Common myeloid progenitor, CD34-positive (primary cell): ENCODE results near the gene CAB39.

Source experiments
- CTCF ChIA-PET: fragments of 350-600 bp; sonication (Branson Sonifier 250); formaldehyde crosslinking; loops from one replicate; lab custom pipeline; 2021; ENCODE audit warnings: antibody characterized with exemption; lab: Charles Lee
- POLR2A ChIA-PET: fragments of 350-600 bp; sonication (Branson Sonifier 250); formaldehyde crosslinking; loops from one replicate; lab custom pipeline; 2021; ENCODE audit warnings: antibody characterized with exemption; lab: Charles Lee
- DNase-seq, 3 donors: peaks; one replicate each; pipeline versions ENCODE4 v3.0.0 to v3.0.0-alpha.2; 2013
- H3K27ac ChIP-seq, 2 experiments: 1 replicate in 1 of 2; 2 replicates in 1 of 2; pipeline ENCODE4 v1.7.0; 2013; ENCODE audit warnings: inconsistent platforms in 2 of 2, low read length in 2 of 2, mild to moderate bottlenecking in 2 of 2, low read depth in 1 of 2, moderate library complexity in 1 of 2; ENCODE audit not compliant: severe bottlenecking in 2 of 2, insufficient read depth in 1 of 2, poor library complexity in 1 of 2
- H3K27me3 ChIP-seq, 5 experiments: replicated peaks in 2 of 5; 1 replicate in 3 of 5; 2 replicates in 2 of 5; pipeline versions ENCODE4 v1.6.1 to v1.7.0; 2013; ENCODE audit warnings: low read length in 4 of 5, mild to moderate bottlenecking in 2 of 5, moderate library complexity in 2 of 5, inconsistent platforms in 1 of 5; ENCODE audit not compliant: insufficient read depth in 5 of 5, control insufficient read depth in 4 of 5
- H3K36me3 ChIP-seq, 4 experiments: 1 replicate in 2 of 4; 2 replicates in 2 of 4; pipeline versions ENCODE4 v1.6.1 to v1.7.0; 2013; ENCODE audit warnings: low read length in 3 of 4, control low read depth in 1 of 4, mild to moderate bottlenecking in 1 of 4; ENCODE audit not compliant: control insufficient read depth in 4 of 4, insufficient read depth in 4 of 4
- H3K4me1 ChIP-seq, 4 experiments: 1 replicate in 3 of 4; 2 replicates in 1 of 4; pipeline versions ENCODE4 v1.6.1 to v1.7.1; 2013; ENCODE audit warnings: low read length in 3 of 4, mild to moderate bottlenecking in 3 of 4, control low read depth in 1 of 4, inconsistent platforms in 1 of 4, moderate library complexity in 1 of 4; ENCODE audit not compliant: control insufficient read depth in 4 of 4, insufficient read depth in 4 of 4; ENCODE audit errors: control extremely low read depth in 1 of 4
- H3K4me3 ChIP-seq, 7 experiments: 1 replicate in 4 of 7; 2 replicates in 3 of 7; pipeline versions ENCODE4 v1.5.1 to v1.7.0; 2013; ENCODE audit warnings: mild to moderate bottlenecking in 7 of 7, low read length in 6 of 7, moderate library complexity in 6 of 7, inconsistent platforms in 2 of 7, low read depth in 2 of 7, control low read depth in 1 of 7; ENCODE audit not compliant: insufficient read depth in 4 of 7, control insufficient read depth in 1 of 7; ENCODE audit errors: extremely low read depth in 1 of 7
- H3K9me3 ChIP-seq, 5 experiments: 1 replicate in 4 of 5; 2 replicates in 1 of 5; pipeline versions ENCODE4 v1.6.1 to v1.7.1; 2013; ENCODE audit warnings: low read length in 4 of 5, mild to moderate bottlenecking in 2 of 5, inconsistent platforms in 1 of 5, low read depth in 1 of 5, moderate library complexity in 1 of 5; ENCODE audit not compliant: control insufficient read depth in 4 of 5, insufficient read depth in 2 of 5; ENCODE audit errors: control extremely low read depth in 1 of 5
- WGBS: methylation state at CpG from one replicate; pipeline ENCODE4 v1.1.5; 2013; ENCODE audit not compliant: insufficient coverage; 5-methylcytosine and 5-hydroxymethylcytosine counted together

Gene CAB39

DNA sequence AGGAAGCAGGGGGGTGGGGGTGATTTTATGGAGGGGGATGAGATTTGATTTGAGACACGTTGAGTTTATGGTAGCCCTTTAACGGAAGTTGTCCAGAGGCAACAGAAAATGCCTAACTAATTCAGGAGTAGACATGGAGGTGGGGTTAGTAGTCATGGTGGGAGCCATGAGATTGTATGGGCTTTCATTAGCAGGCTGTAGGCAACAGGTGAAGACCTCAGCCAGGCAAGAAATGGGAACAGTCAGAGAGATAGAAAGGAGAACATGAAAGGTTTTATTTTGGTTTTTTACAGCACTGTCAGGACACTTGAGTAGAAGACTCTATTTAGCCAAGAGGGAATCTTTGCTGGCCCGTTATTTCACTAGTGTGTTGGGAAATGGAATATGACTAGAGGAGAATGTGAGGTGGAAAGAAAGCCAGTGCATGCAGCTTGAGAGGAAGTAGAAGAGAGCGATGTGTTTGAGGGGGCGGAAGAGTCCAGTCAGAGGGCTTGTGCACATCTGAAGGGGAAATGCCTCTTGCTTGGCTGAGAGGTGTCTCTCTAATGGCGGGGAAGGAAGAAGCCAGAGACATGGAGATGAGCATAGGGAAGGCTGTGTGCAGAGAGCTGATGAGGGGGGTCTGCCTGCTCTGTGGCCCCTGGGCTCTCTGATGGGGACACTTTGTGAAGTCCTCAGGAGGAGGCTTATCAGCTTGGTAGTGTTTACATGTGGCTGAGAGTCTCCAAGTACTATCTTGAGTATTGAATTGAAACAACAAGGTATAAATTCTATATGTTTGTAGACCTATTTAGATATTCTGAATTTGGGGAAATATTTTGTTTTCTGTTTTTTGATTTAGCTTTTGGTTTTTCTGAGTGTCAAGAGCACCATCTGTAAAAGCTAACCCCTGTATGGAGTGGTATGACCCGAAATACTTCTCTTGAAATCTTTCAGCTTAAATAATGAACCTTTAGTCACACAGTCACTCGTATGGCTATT, 85.2 kb downstream of the CAB39 start:
- peak in 2 of 3 donors; percentile 55 to 70 for DNase-seq
- CTCF ChIA-PET, result interaction anchor here (0.7 to 3.1 kb wide), 23 partner anchors 9 to 187 kb away, joined by 3 to 18 read pairs (median 3); partner anchors contain the start of gene CAB39
- Histone ChIP-seq H3K4me1 (peaks cover 13 to 31% (median 22%) of the 10 kb centered on the region in 4 experiments), H3K27ac (no peak overlapping the region), H3K9me3 (no peaks in the 10 kb centered on the region), H3K4me3 (no peak overlapping the region), H3K27me3 (no peaks in the 10 kb centered on the region), H3K36me3 (peaks cover 10 to 50% (median 23%) of the 10 kb centered on the region in 4 experiments)
- POLR2A ChIA-PET, result no interaction called here
- 63% methylated on average over 6 of the region's 8 CpGs for WGBS

DNA sequence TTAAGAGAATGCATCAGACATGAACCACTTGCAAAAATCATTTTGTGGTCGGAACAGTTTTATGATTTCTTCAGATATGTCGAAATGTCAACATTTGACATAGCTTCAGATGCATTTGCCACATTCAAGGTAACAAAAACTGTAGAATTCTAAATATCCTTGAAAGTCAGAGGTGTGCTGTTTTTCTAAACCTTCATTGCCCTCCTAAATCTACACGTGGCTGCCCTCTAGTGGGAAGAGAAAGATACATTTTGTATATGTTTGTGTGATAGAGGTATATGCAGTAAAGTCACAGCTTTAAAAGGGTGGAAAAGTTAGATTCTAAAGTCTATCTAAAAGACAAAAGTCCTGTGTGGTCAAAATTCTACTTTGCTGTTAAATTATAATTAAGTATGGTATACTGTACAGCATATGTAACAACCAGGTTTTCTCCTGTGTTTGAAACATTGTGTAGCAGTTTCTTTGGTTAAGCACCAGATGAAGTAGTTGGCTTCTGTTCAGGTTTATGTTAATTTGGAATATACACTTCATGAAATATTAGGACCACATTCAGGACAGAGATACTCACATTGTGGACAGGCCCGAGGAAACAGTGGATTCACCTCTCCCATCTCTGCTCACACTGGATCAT, 86.2 kb downstream of the CAB39 start:
- DNase-seq, result peak; percentile 50 to 72 (median 63)
- POLR2A ChIA-PET, result no interaction called here
- Histone ChIP-seq H3K9me3 (no peaks in the 10 kb centered on the region), H3K4me1 (peaks cover 7 to 25% (median 19%) of the 10 kb centered on the region in 4 experiments), H3K27me3 (no peaks in the 10 kb centered on the region), H3K27ac (no peak overlapping the region), H3K4me3 (no peak overlapping the region), H3K36me3 (peaks cover 4 to 40% (median 23%) of the 10 kb centered on the region in 4 experiments)
- CTCF ChIA-PET, result interaction anchor here (0.7 to 3.1 kb wide), 20 partner anchors 10 to 186 kb away, joined by 3 to 18 read pairs (median 4); partner anchors contain the start of gene CAB39
- 90% methylated on average over 3 of the region's 4 CpGs for WGBS

DNA sequence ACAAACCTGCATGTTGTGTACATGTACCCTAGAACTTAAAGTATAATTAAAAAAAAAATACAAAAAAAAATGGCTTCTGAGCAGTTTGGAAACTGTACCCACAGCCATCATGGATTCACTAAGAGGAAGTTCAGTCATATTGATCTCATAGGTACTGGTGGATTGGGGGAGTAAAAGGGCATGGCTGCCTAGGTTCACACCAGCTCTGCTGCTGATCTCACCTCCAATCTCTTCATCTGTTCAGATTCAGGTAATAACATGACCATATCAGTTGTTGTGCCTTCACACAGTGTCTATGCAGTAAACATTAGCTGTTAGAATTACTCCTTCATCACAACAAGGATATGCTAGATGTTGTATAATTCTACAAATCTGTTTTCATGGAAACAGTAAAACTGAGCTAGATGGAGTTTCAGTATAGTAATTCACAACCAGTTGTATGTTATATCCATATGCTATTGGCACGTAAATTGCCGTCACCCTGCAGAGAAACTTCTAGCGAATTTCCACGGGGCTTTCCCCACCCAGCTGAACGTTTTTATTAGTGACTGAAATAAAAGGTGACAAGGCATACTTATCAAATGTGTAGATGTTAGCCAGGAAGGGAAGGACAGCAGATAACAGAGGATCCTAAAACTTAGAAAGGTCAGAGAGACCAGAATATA, 92.8 kb downstream of the CAB39 start:
- 80% methylated on average over 1 of the region's 5 CpGs for WGBS
- POLR2A ChIA-PET, result no interaction called here

DNA sequence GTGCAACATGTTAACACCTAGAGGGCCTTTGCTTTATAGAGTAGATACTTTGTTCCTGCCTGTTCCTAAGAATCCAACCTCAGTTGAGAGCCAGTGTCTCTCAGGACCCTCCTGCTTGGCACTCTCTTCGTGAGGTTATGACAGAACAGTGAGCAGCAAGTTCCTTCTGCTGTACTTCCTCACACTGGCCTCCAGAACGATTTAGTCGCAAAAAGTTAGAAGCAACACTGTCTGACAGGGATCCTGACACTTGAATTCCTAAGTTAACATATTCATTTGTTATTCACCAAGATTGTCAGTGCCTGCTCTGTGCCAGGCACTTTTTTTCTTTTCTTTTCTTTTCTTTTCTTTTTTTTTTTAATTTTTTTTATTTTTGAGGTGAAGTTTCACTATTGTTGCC, 95.1 kb downstream of the CAB39 start:
- no peak for DNase-seq
- Histone ChIP-seq H3K4me1 (no peaks in the 10 kb centered on the region), H3K27me3 (no peaks in the 10 kb centered on the region), H3K27ac (no peak overlapping the region), H3K36me3 (peaks cover 4 to 36% (median 22%) of the 10 kb centered on the region in 4 experiments), H3K9me3 (no peaks in the 10 kb centered on the region), H3K4me3 (no peak overlapping the region)
- 68% methylated on average over 3 of the region's 3 CpGs for WGBS
- POLR2A ChIA-PET, result no interaction called here
- CTCF ChIA-PET, result no interaction called here

More for the DNA sequence above, 92.8 kb downstream of the CAB39 start:
- no peak for DNase-seq
- Histone ChIP-seq H3K27me3 (no peaks in the 10 kb centered on the region), H3K4me1 (no peaks in the 10 kb centered on the region), H3K27ac (no peak overlapping the region), H3K36me3 (peaks cover 5 to 23% (median 15%) of the 10 kb centered on the region in 4 experiments), H3K4me3 (no peak overlapping the region), H3K9me3 (no peaks in the 10 kb centered on the region)
- CTCF ChIA-PET, result interaction anchor here (0.8 to 1.7 kb wide), 2 partner anchors 11 to 17 kb away, joined by 5 to 7 read pairs; no protein-coding TSS in a partner anchor

DNA sequence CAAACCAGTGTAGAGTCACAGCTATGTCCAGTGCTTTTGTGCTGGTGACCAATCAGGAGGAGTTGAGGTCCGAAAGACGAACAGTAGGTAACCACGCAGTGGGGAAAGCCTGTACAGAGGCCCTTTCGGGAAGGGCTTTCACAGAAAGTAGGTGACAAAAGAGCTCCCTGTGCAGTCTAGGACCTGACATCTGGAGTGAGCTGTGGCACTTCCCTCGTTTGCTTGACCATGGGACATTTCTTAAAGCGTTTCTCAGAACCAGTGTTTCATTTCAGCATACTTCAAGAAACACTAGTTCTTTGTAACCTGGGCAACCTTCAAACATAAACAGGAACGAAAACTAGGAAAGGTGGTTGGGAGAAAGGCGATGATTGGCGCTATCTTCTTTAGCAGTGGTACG, 96.4 kb downstream of the CAB39 start:
- no peak overlapping the region for H3K4me3 ChIP-seq
- no peaks in the 10 kb centered on the region for H3K27me3 ChIP-seq
- DNase-seq, result no peak
- no peaks in the 10 kb centered on the region for H3K9me3 ChIP-seq
- ChIA-PET CTCF (interaction anchor here (0.7 to 3.9 kb wide), 5 partner anchors 10 to 91 kb away, joined by 3 to 35 read pairs (median 3); no protein-coding TSS in a partner anchor), POLR2A (no interaction called here)
- no peak overlapping the region for H3K27ac ChIP-seq
- peaks cover 7 to 45% (median 29%) of the 10 kb centered on the region in 4 experiments for H3K36me3 ChIP-seq
- WGBS, result 95% methylated on average over 10 of the region's 10 CpGs
- H3K4me1 ChIP-seq, result no peaks in the 10 kb centered on the region

DNA sequence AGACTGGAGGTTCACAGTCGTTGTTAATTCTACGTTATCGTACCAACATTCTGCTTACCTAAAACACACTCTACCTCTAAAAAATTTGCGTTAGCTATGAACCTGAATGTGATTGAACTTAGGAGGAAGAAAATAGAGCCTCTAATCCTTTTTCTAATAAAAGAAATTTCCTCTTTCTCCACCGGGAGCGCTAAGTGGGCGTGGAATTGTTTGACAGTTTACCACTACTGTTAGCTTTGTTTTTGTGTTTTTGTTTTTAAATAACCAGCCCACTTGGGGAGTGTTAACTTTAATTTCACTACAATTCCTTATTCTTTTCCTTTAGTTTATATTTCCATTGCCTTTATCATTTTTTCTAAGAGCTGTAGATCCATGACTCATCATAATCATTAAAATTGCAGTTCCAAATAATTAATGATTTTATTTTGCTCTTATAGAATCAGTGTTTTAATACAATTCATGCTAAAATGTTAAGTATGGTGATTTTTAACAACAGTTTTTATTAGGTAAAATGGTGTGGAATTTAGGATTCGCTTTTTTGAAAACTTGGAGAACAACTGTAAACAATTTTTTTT, 97.1 kb downstream of the CAB39 start:
- Histone ChIP-seq H3K27ac (no peak overlapping the region), H3K4me1 (no peaks in the 10 kb centered on the region), H3K27me3 (no peaks in the 10 kb centered on the region), H3K4me3 (no peak overlapping the region), H3K9me3 (no peaks in the 10 kb centered on the region), H3K36me3 (peaks cover 10 to 52% (median 31%) of the 10 kb centered on the region in 4 experiments)
- POLR2A ChIA-PET, result no interaction called here
- CTCF ChIA-PET, result interaction anchor here (0.7 to 3.9 kb wide), 5 partner anchors 11 to 92 kb away, joined by 3 to 35 read pairs (median 3); no protein-coding TSS in a partner anchor
- DNase-seq, result no peak
- 90% methylated on average over 2 of the region's 8 CpGs for WGBS
